ENCODE data around the gene NQO1.
"Not testable (repeated sequence)": the region's sequence is repeated elsewhere in the genome, so short reads cannot be mapped to it uniquely, and the experiment has no call there.

The NQO1 gene

GRCh38 chr16:69726313-69727060 is at the start of gene NQO1:
Gene NQO1 (minus strand): TSS chr16:69726560. CDS start chr16:69726439, 121 bp downstream.
- Histone ChIP-seq H3K9ac (ENCODE audit: low read depth, low read length) (peak within 1 kb of the TSS; percentile 62), H3K9me3 (ENCODE audit: control insufficient read depth, insufficient read depth, low read length) (no peaks in the 10 kb centered on the region), H3K36me3 (ENCODE audit: insufficient read depth, low read length) (no peaks in the 10 kb centered on the region), H3K4me1 (ENCODE audit: insufficient read depth, low read length) (peaks cover 7% of the 10 kb centered on the region)

GRCh38 chr16:69775563-69775962 is 49.2 kb upstream of the NQO1 start:
- no peak overlapping the region for H3K9ac ChIP-seq (ENCODE audit: low read depth, low read length)
- peaks cover 7% of the 10 kb centered on the region; the same call in 1 of the 2 replicates for H3K9me3 ChIP-seq (ENCODE audit: control insufficient read depth, insufficient read depth, low read length)
- H3K36me3 ChIP-seq (ENCODE audit: insufficient read depth, low read length), result no peaks in the 10 kb centered on the region
- H3K4me1 ChIP-seq (ENCODE audit: insufficient read depth, low read length), result no peaks in the 10 kb centered on the region; the same call in 1 of the 2 replicates

- Histone ChIP-seq H3K9ac (ENCODE audit: low read depth, low read length) (no peak overlapping the region), H3K4me1 (ENCODE audit: insufficient read depth, low read length) (no peaks in the 10 kb centered on the region; the same call in 1 of the 2 replicates), H3K36me3 (ENCODE audit: insufficient read depth, low read length) (no peaks in the 10 kb centered on the region), H3K9me3 (ENCODE audit: control insufficient read depth, insufficient read depth, low read length) (peaks cover 7% of the 10 kb centered on the region; the same call in 1 of the 2 replicates)
Observed at GRCh38 chr16:69773260-69773947, 47.0 kb upstream of the NQO1 start.

GRCh38 chr16:69771651-69771967 is 45.2 kb upstream of the NQO1 start:
- H3K36me3 ChIP-seq (ENCODE audit: insufficient read depth, low read length), result no peaks in the 10 kb centered on the region
- H3K9ac ChIP-seq (ENCODE audit: low read depth, low read length), result no peak overlapping the region
- no peaks in the 10 kb centered on the region; the same call in 1 of the 2 replicates for H3K4me1 ChIP-seq (ENCODE audit: insufficient read depth, low read length)
- peaks cover 7% of the 10 kb centered on the region; the same call in 1 of the 2 replicates for H3K9me3 ChIP-seq (ENCODE audit: control insufficient read depth, insufficient read depth, low read length)

- H3K4me1 ChIP-seq (ENCODE audit: insufficient read depth, low read length), result no peaks in the 10 kb centered on the region; the same call in 1 of the 2 replicates
- H3K9ac ChIP-seq (ENCODE audit: low read depth, low read length), result no peak overlapping the region
- no peaks in the 10 kb centered on the region for H3K36me3 ChIP-seq (ENCODE audit: insufficient read depth, low read length)
- H3K9me3 ChIP-seq (ENCODE audit: control insufficient read depth, insufficient read depth, low read length), result no peaks in the 10 kb centered on the region
Observed at GRCh38 chr16:69769404-69769803, 43.0 kb upstream of the NQO1 start.

GRCh38 chr16:69768666-69769065 is 42.3 kb upstream of the NQO1 start:
- Histone ChIP-seq H3K36me3 (ENCODE audit: insufficient read depth, low read length) (no peaks in the 10 kb centered on the region), H3K9ac (ENCODE audit: low read depth, low read length) (no peak overlapping the region), H3K4me1 (ENCODE audit: insufficient read depth, low read length) (no peaks in the 10 kb centered on the region; the same call in 1 of the 2 replicates), H3K9me3 (ENCODE audit: control insufficient read depth, insufficient read depth, low read length) (no peaks in the 10 kb centered on the region)

- H3K9me3 ChIP-seq (ENCODE audit: control insufficient read depth, insufficient read depth, low read length), result no peaks in the 10 kb centered on the region
- no peak overlapping the region for H3K9ac ChIP-seq (ENCODE audit: low read depth, low read length)
- H3K4me1 ChIP-seq (ENCODE audit: insufficient read depth, low read length), result no peaks in the 10 kb centered on the region
- H3K36me3 ChIP-seq (ENCODE audit: insufficient read depth, low read length), result no peaks in the 10 kb centered on the region
Observed at GRCh38 chr16:69767459-69768229, 41.3 kb upstream of the NQO1 start.

- Histone ChIP-seq H3K9ac (ENCODE audit: low read depth, low read length) (peak overlapping the region; percentile 96), H3K9me3 (ENCODE audit: control insufficient read depth, insufficient read depth, low read length) (no peaks in the 10 kb centered on the region), H3K4me1 (ENCODE audit: insufficient read depth, low read length) (no peaks in the 10 kb centered on the region), H3K36me3 (ENCODE audit: insufficient read depth, low read length) (no peaks in the 10 kb centered on the region)
Observed at GRCh38 chr16:69763599-69763942, 37.2 kb upstream of the NQO1 start.

GRCh38 chr16:69762814-69763598 is 36.6 kb upstream of the NQO1 start:
- H3K9ac ChIP-seq (ENCODE audit: low read depth, low read length), result peak overlapping the region; percentile 96
- H3K9me3 ChIP-seq (ENCODE audit: control insufficient read depth, insufficient read depth, low read length), result no peaks in the 10 kb centered on the region
- no peaks in the 10 kb centered on the region for H3K36me3 ChIP-seq (ENCODE audit: insufficient read depth, low read length)
- no peaks in the 10 kb centered on the region for H3K4me1 ChIP-seq (ENCODE audit: insufficient read depth, low read length)

GRCh38 chr16:69761983-69762813 is 35.8 kb upstream of the NQO1 start, which contains the start of gene WWP2:
Gene WWP2 (plus strand): TSS chr16:69762332. CDS start chr16:69787011, 24,679 bp downstream.
- Histone ChIP-seq H3K36me3 (ENCODE audit: insufficient read depth, low read length) (no peaks in the 10 kb centered on the region), H3K4me1 (ENCODE audit: insufficient read depth, low read length) (no peaks in the 10 kb centered on the region), H3K9ac (ENCODE audit: low read depth, low read length) (peak within 1 kb of the TSS; percentile 96), H3K9me3 (ENCODE audit: control insufficient read depth, insufficient read depth, low read length) (no peaks in the 10 kb centered on the region)

GRCh38 chr16:69757375-69757774 is 31.0 kb upstream of the NQO1 start:
- not testable (repeated sequence) for H3K9ac ChIP-seq (ENCODE audit: low read depth, low read length); H3K4me1 ChIP-seq (ENCODE audit: insufficient read depth, low read length); H3K9me3 ChIP-seq (ENCODE audit: control insufficient read depth, insufficient read depth, low read length); H3K36me3 ChIP-seq (ENCODE audit: insufficient read depth, low read length)

GRCh38 chr16:69756705-69757104 is 30.3 kb upstream of the NQO1 start:
- no peaks in the 10 kb centered on the region for H3K9me3 ChIP-seq (ENCODE audit: control insufficient read depth, insufficient read depth, low read length)
- H3K4me1 ChIP-seq (ENCODE audit: insufficient read depth, low read length), result no peaks in the 10 kb centered on the region
- H3K36me3 ChIP-seq (ENCODE audit: insufficient read depth, low read length), result peaks cover 5% of the 10 kb centered on the region
- no peak overlapping the region for H3K9ac ChIP-seq (ENCODE audit: low read depth, low read length)
